Amniotic stem cell (primary cell): ENCODE data around the gene AP3S2.
"Not testable (repeated sequence)": the region's sequence is repeated elsewhere in the genome, so short reads cannot be mapped to it uniquely, and the experiment has no call there.

ENCODE experiments used
- DNase-seq: peaks from one replicate; lab custom pipeline; 2025; lab: John Stamatoyannopoulos, UW

Gene AP3S2

DNA sequence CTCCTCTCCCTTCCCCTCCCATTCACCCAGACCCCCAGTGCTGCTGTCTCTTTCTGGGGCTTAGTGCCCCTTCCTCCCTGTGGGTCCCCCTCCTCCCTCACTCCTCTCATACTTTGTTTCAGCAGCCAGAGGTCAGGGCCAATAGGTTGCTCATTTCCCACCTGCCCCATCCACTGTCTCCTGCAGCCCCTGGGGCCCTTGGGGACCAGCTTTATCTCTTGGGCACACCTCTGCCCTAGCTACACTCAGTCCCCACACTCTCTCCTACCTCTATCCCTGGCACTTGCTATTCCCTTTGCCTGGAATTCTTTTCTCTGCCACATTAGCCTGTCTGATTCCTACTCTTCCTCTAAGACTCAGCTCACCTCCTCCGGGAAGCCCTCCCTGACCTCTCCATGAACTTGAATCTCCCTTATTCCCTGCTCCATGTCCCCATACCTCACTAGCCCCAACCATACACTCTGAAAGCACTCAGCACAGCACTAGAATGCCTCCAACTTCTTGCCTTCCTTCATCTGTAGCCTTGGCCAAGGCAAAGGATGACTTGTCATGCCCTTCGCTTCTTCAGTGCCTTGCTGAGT lies 93.8 kb downstream of the AP3S2 start:
- DNase-seq: no peak

DNA sequence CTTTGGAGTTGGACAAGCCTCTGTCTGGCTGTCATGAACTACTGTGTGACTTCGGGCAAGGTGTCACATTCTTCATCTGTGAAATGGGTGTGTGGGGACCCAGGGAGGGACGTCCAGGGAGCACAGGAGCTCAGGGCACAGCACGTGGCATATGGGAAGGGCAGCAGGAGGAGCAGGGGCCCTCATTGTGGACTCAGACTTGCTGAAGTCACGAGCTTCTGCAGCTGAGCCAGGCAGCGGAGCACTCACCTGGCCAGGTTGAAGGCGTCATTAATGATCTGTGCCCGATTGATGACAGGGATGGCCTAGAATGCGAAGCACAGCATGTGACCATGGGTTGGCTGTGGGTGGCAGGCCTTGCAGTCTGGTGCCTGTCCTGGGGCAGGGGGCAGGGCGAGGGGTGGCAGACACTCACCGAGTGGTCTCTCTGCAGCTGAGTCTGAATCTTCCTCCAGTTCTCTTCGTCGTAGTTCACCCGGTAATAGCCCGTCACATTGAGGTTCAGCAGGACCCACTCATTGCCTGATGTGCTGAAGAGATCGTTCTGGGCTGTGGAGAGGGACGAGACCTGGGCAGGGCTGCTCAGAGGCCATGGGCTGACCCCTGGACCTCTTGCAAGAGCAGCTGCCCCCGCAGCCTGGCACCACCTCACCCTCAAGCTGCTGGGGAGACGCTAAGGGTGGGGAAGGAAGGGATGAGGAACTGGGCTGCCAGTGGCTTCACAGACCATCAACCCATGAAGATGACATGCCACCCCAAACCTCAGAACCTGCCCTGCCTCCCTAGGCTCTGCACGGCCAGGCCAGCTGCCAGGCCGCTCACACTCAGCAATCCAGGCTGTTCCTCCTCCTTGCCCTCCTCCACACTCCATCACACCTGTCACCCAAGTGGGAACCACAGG lies 94.5 kb downstream of the AP3S2 start:
- no peak for DNase-seq

DNA sequence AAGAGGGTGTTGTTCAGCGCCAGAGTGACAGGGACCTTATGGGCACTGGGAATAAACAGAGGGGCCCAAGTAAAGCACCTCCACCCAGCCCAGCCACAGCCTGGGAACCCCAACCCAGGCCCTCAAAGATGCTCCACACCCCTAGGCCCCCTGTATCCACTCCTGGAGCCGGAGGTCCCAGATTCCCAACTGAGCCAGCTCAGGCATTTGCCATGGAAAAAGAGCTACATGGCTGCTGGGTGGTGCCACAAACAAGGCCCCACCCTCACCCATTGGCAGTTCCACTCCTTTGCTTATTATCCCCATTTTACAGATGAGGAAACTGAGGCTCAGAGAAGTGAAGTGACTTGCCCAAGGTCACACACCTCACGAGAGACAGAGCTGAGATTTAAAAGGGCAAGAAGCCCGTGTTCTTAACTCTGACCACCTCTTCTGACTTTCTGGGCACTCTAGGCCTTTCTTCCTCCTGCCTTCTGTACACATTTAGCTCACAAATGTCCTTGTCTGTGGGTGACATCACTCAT lies 96.1 kb downstream of the AP3S2 start:
- no peak for DNase-seq

DNA sequence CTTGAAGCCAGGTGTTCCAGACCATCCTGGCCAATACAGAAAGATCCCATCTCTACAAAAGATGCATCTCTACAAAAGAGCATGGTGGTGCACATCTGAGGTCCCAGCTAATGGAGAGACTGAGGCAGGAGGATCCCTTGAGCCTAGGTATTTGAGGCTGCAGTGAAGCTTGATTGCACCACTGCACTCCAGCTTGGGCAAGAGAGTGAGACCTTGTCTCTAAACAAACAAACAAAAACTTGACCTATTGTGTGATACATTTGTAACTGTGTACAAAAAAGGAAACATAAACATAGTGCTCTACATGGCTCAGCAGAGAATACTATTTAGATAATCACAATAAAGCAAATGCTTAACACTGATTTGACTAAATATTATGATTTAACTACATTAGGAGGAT lies 97.8 kb downstream of the AP3S2 start:
- no peak for DNase-seq

DNA sequence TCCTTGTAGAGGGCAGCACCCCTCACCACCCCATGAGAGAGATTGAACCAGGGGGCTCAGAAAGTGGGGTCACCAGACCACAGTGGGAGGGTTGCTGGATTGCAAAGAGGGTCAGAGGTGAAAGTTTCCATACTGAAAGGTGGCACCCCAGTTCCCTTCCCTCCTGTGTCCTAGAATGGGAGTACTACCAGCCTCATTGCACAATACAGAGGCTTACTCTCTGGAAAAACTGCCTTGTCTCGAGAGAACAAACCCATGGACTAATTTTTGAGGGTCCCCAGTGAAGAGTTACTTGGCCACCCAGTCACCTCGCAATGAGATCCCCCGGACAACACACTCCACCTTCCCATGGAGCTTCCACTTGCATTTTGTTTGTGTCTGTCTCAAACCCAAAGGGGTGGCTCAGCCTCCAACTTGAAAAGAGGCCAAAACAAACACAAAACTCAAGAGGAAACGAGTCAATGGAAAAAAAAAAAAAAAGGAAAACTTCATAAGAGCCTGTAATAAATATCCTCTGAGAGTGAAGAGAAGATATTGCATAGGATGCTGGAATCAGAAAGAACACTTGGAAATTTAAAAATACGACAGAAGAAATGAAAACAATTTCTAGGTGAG lies 99.1 kb downstream of the AP3S2 start:
- no peak for DNase-seq

DNA sequence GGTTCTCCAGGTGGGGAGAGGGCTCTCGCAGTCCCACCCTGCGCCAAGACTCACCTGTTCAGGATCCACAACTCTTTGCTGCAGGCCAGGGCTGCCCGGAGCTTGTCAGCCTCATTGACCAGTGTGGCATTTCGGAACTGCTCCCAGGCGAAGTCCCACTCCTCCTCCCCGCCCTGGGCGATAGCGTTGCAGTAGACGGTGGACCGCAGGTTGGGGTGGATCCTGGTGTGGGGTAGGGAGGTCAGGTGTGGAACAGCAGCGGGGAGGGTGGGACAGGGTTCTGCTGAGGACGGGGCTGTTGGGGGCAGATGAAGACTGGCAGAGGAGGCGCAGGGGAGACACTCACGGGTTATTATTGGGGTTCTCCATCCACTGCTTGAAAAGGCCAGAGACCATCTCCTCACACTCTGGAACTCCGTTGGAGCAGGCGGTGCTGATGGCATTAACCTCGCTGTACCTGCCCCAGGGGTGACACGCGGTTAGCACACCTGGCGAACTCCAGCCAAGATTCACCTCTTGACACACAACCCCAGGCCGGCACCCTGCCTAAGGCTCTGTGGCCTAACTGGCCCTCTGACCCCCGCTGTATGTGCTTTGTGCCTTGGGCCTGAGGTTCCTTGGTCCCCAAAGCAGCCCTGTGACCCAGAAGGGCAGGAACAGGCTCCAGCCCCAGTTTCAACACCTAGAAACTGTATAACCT lies 101.5 kb downstream of the AP3S2 start:
- DNase-seq: no peak

DNA sequence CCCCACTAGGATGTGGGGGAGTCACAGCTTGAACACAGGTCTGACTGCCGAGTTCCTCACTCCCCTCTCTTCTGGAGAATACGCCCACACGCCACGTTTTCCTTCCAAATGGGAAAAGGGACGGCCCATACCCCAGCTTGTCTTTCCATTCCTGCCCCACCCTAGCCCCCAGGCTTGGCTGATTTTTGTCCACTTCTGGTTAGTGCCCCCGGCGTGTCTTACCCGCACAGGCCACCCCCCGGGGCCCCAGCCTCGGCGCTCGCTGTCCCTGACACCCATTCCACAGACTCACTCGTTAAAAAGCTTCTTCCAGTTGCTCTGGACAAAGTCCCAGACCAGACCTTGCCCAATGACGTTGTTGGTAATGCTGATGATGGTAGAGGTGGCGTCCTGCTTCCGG lies 103.1 kb downstream of the AP3S2 start:
- no peak for DNase-seq

DNA sequence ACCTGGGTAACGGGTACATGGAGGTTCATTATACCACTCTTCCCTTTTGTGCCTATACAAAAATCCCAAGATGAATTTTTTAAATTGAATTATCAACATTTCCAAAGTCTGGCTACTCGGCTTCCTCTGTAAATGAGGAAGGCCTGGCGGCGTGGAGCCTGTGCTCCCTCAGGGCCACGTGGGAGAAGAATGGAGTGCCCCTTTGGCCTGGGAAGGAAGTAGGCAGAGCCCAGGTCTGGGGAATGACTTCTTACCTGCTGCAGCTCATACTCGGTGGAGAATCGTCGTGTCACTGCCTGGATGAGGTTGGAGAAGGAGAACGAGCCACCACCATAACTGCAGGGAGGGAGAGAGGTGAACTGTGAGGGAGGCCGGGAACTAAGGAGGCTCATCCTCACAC lies 103.6 kb downstream of the AP3S2 start:
- DNase-seq: no peak

DNA sequence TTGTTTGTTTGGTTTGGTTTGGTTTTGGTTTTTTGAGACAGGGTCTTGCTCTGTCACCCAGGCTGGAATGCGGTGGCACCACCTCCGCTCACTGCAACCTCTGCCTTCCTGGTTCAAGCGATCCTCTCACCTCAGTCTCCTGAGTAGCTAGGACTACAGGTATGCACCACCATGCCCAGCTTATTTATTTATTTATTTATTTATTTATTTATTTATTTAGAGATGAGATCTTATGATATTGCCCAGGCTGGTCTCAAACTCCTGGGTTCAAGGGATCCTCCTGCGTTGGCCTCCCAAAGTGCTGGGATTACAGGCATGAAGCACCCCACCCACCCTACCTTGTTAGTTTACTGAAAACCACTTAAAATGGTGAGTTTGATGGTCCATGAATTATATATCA lies 105.2 kb downstream of the AP3S2 start:
- DNase-seq: not testable (repeated sequence)

DNA sequence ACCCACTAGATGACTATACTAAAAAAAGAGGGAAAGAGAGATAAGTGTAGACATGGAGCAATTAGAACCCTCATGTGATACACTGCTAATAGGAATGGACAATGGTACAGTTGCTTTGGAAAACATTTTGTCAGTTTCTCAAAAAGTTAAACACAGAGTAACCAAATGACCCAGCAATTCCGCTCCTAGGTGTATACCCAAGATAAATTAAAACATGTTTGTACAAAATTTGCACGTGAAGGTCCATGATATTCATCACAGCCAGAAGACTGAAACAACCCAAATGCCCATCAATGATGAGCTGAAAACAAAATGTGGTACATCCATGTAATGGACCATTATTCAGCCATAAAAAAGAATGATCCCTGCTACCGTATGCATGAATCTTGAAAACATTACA lies 105.8 kb downstream of the AP3S2 start:
- DNase-seq: no peak

DNA sequence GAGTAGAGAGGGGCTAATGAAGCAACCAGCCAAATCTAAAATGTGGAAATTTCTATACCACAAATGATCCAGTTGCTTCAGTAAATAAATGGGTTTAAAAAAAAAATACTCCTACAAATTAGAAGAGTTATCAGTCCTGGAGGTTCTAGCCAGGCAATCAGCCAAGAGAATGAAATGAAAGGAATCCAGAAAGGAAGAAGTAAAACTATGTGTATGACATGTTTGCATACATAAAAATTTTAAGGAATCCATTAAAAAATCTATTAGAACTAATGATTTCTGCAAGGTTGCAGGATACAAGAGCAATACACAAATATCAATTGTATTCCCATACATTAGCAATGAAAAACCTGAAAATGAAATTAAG lies 108.0 kb downstream of the AP3S2 start:
- no peak for DNase-seq

DNA sequence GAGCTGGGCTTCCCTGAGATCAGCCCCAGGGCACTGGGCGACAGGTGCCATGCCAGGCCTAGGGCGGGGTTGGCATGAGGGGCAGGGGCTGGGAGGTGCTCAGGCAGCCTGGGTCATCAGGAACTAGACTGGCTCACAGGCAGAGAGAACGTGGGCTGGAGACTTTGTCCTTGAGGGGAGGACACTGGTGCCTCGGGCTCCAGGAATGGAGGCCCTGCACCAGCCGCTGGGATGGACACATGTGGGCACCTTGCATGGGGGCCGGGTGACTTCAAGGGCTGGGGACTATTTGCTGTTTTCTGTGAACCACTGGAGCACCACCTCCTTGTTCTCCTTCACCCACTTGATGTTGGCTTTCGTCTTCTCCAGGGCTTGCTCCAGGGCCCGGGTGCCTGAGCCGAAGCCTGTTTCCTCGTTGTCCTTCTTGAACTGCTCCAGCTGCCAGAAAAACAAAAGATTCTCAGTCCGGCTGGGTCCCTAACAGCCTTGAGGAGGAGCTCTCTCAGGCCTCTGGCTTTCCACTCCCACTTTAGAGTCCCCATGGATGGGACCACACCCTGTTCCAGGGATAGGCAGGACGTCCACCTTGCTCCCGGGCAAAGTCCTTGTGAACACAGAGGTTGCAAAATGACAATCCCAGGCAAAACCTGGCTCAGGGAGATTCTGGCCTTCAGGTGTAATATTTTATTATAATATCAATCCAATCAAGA lies 108.6 kb downstream of the AP3S2 start:
- no peak for DNase-seq

DNA sequence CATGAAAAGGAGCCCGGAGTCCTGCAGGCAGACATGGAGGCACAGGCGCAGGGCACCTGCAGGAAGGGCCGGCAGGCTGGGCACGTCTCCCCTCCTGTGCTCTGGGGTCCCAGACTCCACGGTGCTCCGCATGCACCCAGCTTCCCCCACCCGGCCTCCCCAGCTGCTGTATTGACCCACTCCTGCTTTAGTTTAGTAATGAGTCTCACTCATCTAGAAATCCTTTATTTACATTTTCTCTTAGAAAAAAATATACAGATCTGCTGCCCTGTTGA lies 109.2 kb downstream of the AP3S2 start:
- no peak for DNase-seq

DNA sequence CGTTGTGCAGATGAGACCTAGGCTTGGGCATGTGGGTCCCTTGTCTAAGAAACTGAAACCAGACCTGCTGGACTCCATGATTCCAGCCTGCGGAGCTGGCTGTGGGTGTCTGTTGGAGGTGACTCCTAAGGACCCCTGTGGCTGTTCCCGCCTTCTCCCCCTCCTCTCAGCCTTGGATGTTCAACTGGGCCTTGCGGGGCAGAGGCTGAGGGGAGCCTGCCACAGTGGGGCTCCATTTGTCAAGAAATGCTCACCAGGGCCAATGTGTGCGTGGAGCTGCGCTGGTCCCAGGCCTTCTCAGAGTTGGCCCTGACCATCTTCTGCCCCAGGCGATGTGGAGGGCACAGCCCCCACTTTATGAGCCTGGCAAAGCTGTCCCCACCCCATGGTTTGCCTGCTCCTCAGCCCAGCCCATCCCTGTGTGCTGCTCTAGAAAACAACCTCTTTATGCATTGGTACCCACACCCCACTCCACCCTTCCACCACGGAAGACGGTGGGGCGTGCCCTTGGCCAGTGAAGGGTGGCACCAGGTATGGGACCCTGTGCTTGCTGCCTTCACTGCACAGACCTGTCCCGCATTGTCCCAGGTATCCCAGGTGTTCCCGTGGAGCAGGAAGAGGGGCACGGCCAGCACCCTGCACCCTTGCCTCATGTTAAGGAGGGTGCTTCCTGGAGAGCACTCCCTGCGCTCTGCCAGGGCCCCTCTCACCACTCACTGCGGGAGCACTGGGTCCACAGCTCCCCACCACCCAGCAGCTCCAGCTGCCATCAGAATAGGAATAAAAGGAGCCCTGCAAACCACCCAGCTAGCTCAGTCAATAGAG lies 109.7 kb downstream of the AP3S2 start:
- no peak for DNase-seq

DNA sequence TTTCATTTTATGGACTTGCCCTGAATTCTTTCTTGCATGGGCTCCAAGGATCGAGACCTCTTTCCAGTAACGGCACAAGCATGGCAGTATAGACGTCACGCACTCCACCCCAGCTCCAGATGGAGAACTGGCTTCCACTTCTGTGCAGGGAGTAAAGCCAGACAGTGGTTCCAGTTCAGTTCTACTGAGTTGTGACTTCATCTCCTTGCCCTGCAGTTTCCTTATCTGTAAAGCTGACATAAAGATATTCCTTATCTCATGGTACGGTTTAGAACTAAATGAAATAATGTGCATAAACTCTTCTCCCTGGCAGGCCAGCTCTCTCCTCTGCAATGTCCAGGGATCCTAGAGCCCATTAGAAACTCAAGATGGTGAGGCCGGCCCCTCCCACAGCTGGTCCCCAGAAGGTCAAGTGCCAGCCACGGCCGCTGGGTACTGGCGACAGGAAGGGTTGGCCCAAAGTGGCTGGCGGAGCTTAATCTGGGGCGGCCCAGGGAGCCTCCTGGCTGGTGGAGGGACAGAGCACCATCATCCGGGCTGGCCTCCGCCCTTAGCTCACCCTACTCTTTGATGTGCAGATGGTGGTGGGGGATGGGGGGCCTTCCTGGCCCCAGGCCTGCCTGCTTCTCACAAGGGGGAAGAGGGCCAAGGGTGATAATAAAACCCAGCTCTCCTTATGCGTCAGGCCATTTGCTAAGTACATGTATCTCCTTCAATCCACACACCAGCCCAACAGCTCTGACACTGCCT lies 110.5 kb downstream of the AP3S2 start:
- no peak for DNase-seq

DNA sequence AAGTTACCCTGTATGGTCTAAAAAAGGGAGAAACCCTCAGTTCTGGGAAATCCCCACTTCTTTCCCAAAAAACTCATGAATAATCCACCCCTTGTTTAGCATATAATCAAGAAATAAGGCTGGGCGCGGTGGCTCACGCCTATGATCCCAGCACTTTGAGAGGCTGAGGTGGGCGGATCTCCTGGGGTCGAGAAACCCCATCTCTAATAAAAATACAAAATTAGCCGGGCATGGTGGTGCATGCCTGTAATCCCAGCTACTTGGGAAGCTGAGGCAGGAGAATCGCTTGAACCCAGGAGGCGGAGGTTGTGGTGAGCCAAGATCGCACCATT lies 111.2 kb downstream of the AP3S2 start:
- DNase-seq: not testable (repeated sequence)

DNA sequence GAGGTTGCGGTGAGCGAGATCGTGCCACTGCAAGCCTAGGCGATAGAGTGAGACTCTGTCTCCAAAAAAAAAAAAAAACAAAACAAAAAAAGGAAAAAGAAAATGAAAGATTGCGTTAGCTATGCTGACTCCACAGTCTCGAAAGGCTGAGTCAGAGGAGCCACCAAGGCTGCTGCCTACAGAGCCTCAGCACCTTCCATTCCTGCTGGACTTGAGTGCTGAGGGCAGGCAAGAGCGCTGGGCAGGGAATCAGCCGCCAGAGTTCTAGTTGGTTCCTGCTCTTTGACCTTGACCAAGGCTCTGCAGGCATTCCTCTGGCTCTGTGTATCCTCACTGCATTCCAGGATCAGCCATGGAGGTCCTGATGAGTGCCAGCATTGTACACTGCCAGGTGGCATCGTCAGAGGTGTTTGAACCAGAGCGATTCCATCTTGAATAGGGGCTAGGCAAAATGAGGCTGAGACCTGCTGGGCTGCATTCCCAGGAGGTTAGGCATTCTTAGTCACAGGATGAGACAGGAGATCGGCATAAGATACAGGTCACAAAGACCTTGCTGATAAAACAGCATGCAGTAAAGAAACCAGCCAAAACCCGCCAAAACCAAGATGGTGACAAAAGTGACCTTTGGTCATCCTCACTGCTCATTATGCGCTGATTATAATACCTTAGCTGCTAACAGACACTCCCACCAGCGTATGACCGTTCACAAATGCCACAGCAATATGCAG lies 111.7 kb downstream of the AP3S2 start:
- no peak for DNase-seq

DNA sequence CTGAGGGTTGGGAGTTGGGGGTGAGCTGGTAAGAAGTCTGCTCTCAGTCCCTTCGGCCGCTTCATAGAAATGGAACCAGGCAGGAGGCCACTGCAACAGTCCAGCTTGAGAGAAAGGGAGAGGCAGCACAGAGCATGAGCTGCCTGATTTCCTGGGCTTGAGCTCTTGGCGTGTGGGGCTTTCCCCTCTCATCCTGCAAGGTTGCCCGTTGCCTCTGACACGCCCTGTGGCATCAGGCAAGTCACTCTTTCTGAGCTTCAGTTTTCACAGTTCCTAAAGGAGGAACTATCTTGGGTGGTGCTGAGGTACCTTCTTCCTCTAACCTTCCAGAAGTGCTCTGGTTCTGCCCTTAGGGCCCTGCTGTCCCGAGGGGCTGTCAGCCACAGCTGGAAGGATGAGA lies 112.7 kb downstream of the AP3S2 start:
- DNase-seq: no peak

DNA sequence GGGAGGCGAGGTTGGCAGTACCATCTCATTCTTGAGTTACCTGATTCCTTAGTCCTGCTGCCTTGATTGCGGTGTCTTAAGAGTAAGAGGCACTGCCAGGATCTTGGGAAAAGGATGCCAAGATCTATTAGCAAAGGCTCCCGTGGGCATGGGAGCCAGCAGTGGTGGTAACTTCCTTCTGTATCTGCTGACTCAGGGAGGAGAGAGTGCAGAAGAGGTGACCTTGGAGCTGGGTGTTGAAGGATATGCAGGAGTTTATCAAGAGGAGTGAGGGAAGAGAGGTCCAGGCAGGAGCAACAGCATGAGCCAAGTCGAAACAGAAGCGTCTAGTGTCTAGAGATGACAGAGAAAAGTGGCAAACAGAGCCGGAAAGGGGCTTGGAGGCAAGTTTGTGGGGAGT lies 113.2 kb downstream of the AP3S2 start:
- DNase-seq: no peak
